ENCODE data around the gene SAA4.

The SAA4 gene

GRCh38 chr11:18188796-18189195, 47.8 kb downstream of the SAA4 start:
- DNase-seq: no peak
